ENCODE data around the gene SMARCA2.

DNA sequence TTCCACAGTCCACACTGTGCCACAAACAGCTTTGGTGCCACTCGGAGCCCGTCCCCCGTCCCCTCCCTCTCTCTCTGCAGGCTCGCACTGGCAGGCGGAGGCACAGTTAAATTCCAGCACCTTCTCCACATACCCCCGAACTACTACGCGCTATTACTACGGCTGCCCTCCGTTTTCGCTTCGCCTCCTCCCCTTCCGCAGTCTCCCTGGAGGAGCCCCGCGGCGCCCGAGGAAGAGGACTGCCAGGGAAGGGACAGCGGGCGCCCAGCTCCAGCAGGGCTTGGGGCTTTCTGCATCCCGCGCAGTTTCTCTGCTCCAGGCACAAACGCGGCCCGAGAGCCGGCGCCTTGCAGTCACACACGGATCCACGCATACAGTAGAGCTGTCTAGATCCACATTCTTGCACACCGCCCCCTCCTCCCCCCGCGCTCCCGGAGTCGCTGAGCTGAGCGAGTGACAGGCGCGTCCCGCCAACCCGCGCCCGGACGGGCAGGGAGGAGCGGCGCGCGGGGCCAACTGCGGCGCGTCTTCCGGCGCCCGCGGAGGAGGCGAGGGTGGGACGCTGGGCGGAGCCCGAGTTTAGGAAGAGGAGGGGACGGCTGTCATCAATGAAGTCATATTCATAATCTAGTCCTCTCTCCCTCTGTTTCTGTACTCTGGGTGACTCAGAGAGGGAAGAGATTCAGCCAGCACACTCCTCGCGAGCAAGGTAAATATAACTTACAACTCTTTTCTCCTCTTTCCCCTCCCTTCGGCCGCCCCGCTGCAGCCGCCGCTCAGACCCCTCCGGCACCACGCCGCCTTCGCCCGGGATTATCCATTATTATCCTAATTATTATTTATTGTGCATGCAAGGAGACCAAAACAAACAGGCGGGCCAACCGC, at the start of gene SMARCA2:
- TF ChIP-seq POLR2A (IDR thresholded peaks at IDR 0.05; ENCODE audit: low read length) (peak; percentile 92), GATA1 (IDR thresholded peaks at IDR 0.05; ENCODE audit: low read depth, low read length) (no peak)

All from erythroblast (primary cell).